ENCODE results near the gene TECR. TPM values are rescaled to one million over a fixed set of nuclear protein-coding genes. Genes with fewer than 3 reads are reported as not detected.
"Not testable (repeated sequence)": the region's sequence is repeated elsewhere in the genome, so short reads cannot be mapped to it uniquely, and the experiment has no call there.

Gene TECR
- total and polyA plus RNA-seq, 4 experiments from 2014 or later, result 189 to 269 (median 220) TPM

DNA sequence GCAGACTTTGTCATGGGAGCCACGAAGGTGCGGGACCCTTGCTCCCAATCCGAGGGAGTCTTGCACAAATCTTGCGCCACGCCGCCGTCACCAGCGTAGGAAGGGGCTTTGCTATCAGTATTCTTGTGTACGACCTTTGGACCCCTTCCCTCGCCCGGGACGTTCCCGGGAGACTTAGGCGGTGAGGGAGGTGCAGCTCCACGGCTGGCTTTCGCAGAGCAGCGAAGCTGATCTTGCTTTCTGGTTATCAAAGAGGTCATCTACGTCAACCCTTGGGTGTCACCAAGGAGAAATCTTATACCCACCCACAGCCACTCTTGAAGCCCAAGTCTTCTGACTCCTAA is 583 bp downstream of the TECR start:
- ChIA-PET CTCF (ENCODE audit: partially characterized antibody) (interaction anchor here (0.9 to 1.2 kb wide), 2 partner anchors 13 to 22 kb away, joined by 3 to 4 read pairs; no protein-coding TSS in a partner anchor), POLR2A (ENCODE audit: partially characterized antibody) (interaction anchor here (0.7 to 28.2 kb wide), 6 partner anchors 9 to 58 kb away, joined by 3 to 1220 read pairs (median 4); partner anchors contain the start of genes DNAJB1 and GIPC1)
- peak overlapping the region; percentile 89 to 96 (median 94) for H3K4me3 Mint-ChIP-seq
- peaks cover 0 to 2% (median 0%) of the 10 kb centered on the region in 8 donors for H3K9me3 Mint-ChIP-seq
- Histone ChIP-seq H3K9me3 (ENCODE audit: control insufficient read depth in 1 of 2, low read length in 2 of 2) (no peaks in the 10 kb centered on the region), H3K36me3 (ENCODE audit: insufficient read depth, low read length) (peaks cover 9% of the 10 kb centered on the region), H3K27me3 (ENCODE audit: insufficient read depth, low read length) (no peaks in the 10 kb centered on the region), H3K4me3 (ENCODE audit: low read length in 2 of 2) (peak overlapping the region; percentile 99 to 100), H3K4me1 (ENCODE audit: insufficient read depth, low read length) (peaks cover 41% of the 10 kb centered on the region), H3K27ac (ENCODE audit: low read depth, low read length) (peak overlapping the region; percentile 88)
- no peaks in the 10 kb centered on the region for H3K27me3 Mint-ChIP-seq
- peaks cover 9 to 19% of the 10 kb centered on the region in 2 donors for H3K36me3 Mint-ChIP-seq
- H3K27ac Mint-ChIP-seq, result peak overlapping the region; percentile 98 to 100 (median 99)
- intact Hi-C loops (cut with micrococcal nuclease), result no loop called here
- H3K4me1 Mint-ChIP-seq, result peaks cover 17 to 69% (median 43%) of the 10 kb centered on the region in 4 donors
- peak in 4 of 5 donors; percentile 60 to 63 (median 61) for DNase-seq

GRCh38 chr19:14530506-14530905 is 1.1 kb downstream of the TECR start:
- Histone ChIP-seq H3K4me1 (ENCODE audit: insufficient read depth, low read length) (peaks cover 41% of the 10 kb centered on the region), H3K27me3 (ENCODE audit: insufficient read depth, low read length) (no peaks in the 10 kb centered on the region), H3K9me3 (ENCODE audit: control insufficient read depth in 1 of 2, low read length in 2 of 2) (no peaks in the 10 kb centered on the region), H3K36me3 (ENCODE audit: insufficient read depth, low read length) (peaks cover 9% of the 10 kb centered on the region), H3K4me3 (ENCODE audit: low read length in 2 of 2) (peak overlapping the region in 1 of 2 donors; percentile 100), H3K27ac (ENCODE audit: low read depth, low read length) (peak overlapping the region; percentile 25)
- Mint-ChIP-seq H3K4me1 (peaks cover 17 to 67% (median 42%) of the 10 kb centered on the region in 4 donors), H3K9me3 (peaks cover 0 to 2% (median 0%) of the 10 kb centered on the region in 8 donors), H3K36me3 (peaks cover 9 to 19% of the 10 kb centered on the region in 2 donors), H3K27me3 (no peaks in the 10 kb centered on the region), H3K27ac (peak overlapping the region; percentile 42 to 100 (median 85)), H3K4me3 (peak overlapping the region; percentile 66 to 96 (median 86))
- ChIA-PET POLR2A (ENCODE audit: partially characterized antibody) (interaction anchor here (0.7 to 28.2 kb wide), 4 partner anchors 9 to 98 kb away, joined by 3 to 1220 read pairs (median 4); partner anchors contain the start of genes DNAJB1 and GIPC1), CTCF (ENCODE audit: partially characterized antibody) (interaction anchor here (0.9 to 1.3 kb wide), 3 partner anchors 14 to 26 kb away, joined by 3 to 5 read pairs (median 4); no protein-coding TSS in a partner anchor)
- intact Hi-C loops (cut with micrococcal nuclease), result no loop called here
- no peak for DNase-seq

GRCh38 chr19:14533450-14533849 is 4.1 kb downstream of the TECR start:
- peaks cover 0 to 2% (median 0%) of the 10 kb centered on the region in 8 donors for H3K9me3 Mint-ChIP-seq
- POLR2A ChIA-PET (ENCODE audit: partially characterized antibody), result interaction anchor here (1.6 to 28.2 kb wide), 3 partner anchors 11 to 26 kb away, joined by 3 to 1220 read pairs (median 6); partner anchors contain the start of genes DNAJB1 and GIPC1
- H3K4me1 Mint-ChIP-seq, result peaks cover 25 to 66% (median 44%) of the 10 kb centered on the region in 4 donors
- Histone ChIP-seq H3K9me3 (ENCODE audit: control insufficient read depth in 1 of 2, low read length in 2 of 2) (no peaks in the 10 kb centered on the region), H3K4me3 (ENCODE audit: low read length in 2 of 2) (no peak overlapping the region), H3K36me3 (ENCODE audit: insufficient read depth, low read length) (peaks cover 9% of the 10 kb centered on the region), H3K4me1 (ENCODE audit: insufficient read depth, low read length) (peaks cover 51% of the 10 kb centered on the region), H3K27me3 (ENCODE audit: insufficient read depth, low read length) (no peaks in the 10 kb centered on the region), H3K27ac (ENCODE audit: low read depth, low read length) (no peak overlapping the region)
- peaks cover 9 to 19% of the 10 kb centered on the region in 2 donors for H3K36me3 Mint-ChIP-seq
- peak overlapping the region in 2 of 7 donors; percentile 32 to 73 for H3K27ac Mint-ChIP-seq
- no peaks in the 10 kb centered on the region for H3K27me3 Mint-ChIP-seq
- peak overlapping the region in 4 of 8 donors; percentile 3 to 36 (median 35) for H3K4me3 Mint-ChIP-seq
- DNase-seq, result no peak
- intact Hi-C loops (cut with micrococcal nuclease), result no loop called here
- CTCF ChIA-PET (ENCODE audit: partially characterized antibody), result interaction anchor here (2.9 to 4.7 kb wide), 2 partner anchors 23 to 29 kb away, joined by 11 to 30 read pairs; no protein-coding TSS in a partner anchor

GRCh38 chr19:14536926-14537692 is 7.7 kb downstream of the TECR start:
- H3K4me1 ChIP-seq (ENCODE audit: insufficient read depth, low read length), result peaks cover 26% of the 10 kb centered on the region
- Mint-ChIP-seq H3K9me3 (peaks cover 0 to 1% (median 0%) of the 10 kb centered on the region in 8 donors), H3K27me3 (no peaks in the 10 kb centered on the region), H3K27ac (peak overlapping the region in 5 of 7 donors; percentile 6 to 76 (median 62)), H3K4me3 (peak overlapping the region in 2 of 8 donors; percentile 10 to 17), H3K36me3 (peaks cover 12 to 14% of the 10 kb centered on the region in 2 donors), H3K4me1 (peaks cover 18 to 55% (median 31%) of the 10 kb centered on the region in 4 donors)
- CTCF ChIA-PET (ENCODE audit: partially characterized antibody), result interaction anchor here (0.6 to 2.1 kb wide), 9 partner anchors 14 to 565 kb away, joined by 3 to 6 read pairs (median 4); partner anchors contain the start of gene NDUFB7
- no peak overlapping the region for H3K4me3 ChIP-seq (ENCODE audit: low read length in 2 of 2)
- H3K9me3 ChIP-seq (ENCODE audit: control insufficient read depth in 1 of 2, low read length in 2 of 2), result no peaks in the 10 kb centered on the region
- intact Hi-C loops (cut with micrococcal nuclease), result no loop called here
- POLR2A ChIA-PET (ENCODE audit: partially characterized antibody), result interaction anchor here (0.9 to 28.2 kb wide), 4 partner anchors 14 to 30 kb away, joined by 3 to 1220 read pairs (median 8); partner anchors contain the start of genes DNAJB1 and GIPC1
- H3K27ac ChIP-seq (ENCODE audit: low read depth, low read length), result no peak overlapping the region
- H3K27me3 ChIP-seq (ENCODE audit: insufficient read depth, low read length), result no peaks in the 10 kb centered on the region
- peaks cover 9% of the 10 kb centered on the region for H3K36me3 ChIP-seq (ENCODE audit: insufficient read depth, low read length)
- peak in 4 of 5 donors; percentile 25 to 46 (median 30) for DNase-seq

- Histone ChIP-seq H3K4me3 (ENCODE audit: low read length in 2 of 2) (no peak overlapping the region), H3K4me1 (ENCODE audit: insufficient read depth, low read length) (peaks cover 18% of the 10 kb centered on the region), H3K27ac (ENCODE audit: low read depth, low read length) (no peak overlapping the region), H3K36me3 (ENCODE audit: insufficient read depth, low read length) (no peaks in the 10 kb centered on the region), H3K27me3 (ENCODE audit: insufficient read depth, low read length) (no peaks in the 10 kb centered on the region), H3K9me3 (ENCODE audit: control insufficient read depth in 1 of 2, low read length in 2 of 2) (no peaks in the 10 kb centered on the region)
- ChIA-PET CTCF (ENCODE audit: partially characterized antibody) (interaction anchor here (1.5 kb wide), 1 partner anchor 13 kb away, joined by 3 read pairs; no protein-coding TSS in a partner anchor), POLR2A (ENCODE audit: partially characterized antibody) (no interaction called here)
- Mint-ChIP-seq H3K4me3 (no peak overlapping the region), H3K27me3 (no peaks in the 10 kb centered on the region), H3K27ac (peak overlapping the region in 4 of 7 donors; percentile 36 to 81 (median 58)), H3K36me3 (peaks cover 3 to 17% of the 10 kb centered on the region in 2 donors), H3K4me1 (peaks cover 16 to 62% (median 28%) of the 10 kb centered on the region in 4 donors), H3K9me3 (peaks cover 0 to 4% (median 0%) of the 10 kb centered on the region in 8 donors)
- no peak for DNase-seq
- intact Hi-C loops (cut with micrococcal nuclease), result no loop called here
These were observed 11.5 kb downstream of the TECR start for GRCh38 chr19:14540741-14541525.

DNA sequence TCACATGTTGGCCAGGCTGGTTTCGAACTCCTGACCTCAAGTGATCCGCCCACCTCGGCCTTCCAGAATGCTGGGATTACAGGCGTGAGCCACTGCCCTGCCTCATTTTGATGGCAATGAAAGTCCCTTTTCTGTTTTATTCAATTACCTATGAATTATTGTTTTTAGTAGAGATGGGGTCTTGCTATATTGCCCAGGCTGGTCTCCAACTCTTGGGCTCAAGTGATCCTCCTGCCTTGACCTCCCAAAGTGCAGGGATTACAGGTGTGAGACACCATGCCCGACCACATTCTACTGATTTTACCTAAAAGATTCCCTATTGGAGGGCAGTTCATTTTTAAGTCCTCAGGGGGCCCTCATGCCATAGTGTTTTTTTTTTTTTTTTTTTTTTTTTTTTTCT is 12.6 kb downstream of the TECR start:
- H3K27ac ChIP-seq (ENCODE audit: low read depth, low read length); H3K36me3 ChIP-seq (ENCODE audit: insufficient read depth, low read length); H3K4me3 Mint-ChIP-seq; DNase-seq; H3K27ac Mint-ChIP-seq; H3K27me3 Mint-ChIP-seq; H3K9me3 ChIP-seq (ENCODE audit: control insufficient read depth in 1 of 2, low read length in 2 of 2); H3K9me3 Mint-ChIP-seq; H3K27me3 ChIP-seq (ENCODE audit: insufficient read depth, low read length); intact Hi-C loops (cut with micrococcal nuclease); H3K4me3 ChIP-seq (ENCODE audit: low read length in 2 of 2); POLR2A ChIA-PET (ENCODE audit: partially characterized antibody): not testable (repeated sequence)
- CTCF ChIA-PET (ENCODE audit: partially characterized antibody), result interaction anchor here (1.5 kb wide), 1 partner anchor 12 kb away, joined by 3 read pairs; no protein-coding TSS in a partner anchor
- H3K4me1 ChIP-seq (ENCODE audit: insufficient read depth, low read length), result peaks cover 11% of the 10 kb centered on the region
- Mint-ChIP-seq H3K4me1 (peaks cover 13 to 62% (median 26%) of the 10 kb centered on the region in 4 donors), H3K36me3 (peaks cover 3 to 20% of the 10 kb centered on the region in 2 donors)
